Prostate gland (tissue), 2 donors: ENCODE data around the gene FUT2. TPM values are rescaled to one million over a fixed set of nuclear protein-coding genes. Genes with fewer than 3 reads are reported as not detected.

Experiments used
- DNase-seq: peaks from one replicate; pipeline ENCODE4 v3.0.0-alpha.2; 2019; ENCODE audit warnings: low spot score
- H3K27ac ChIP-seq, 2 donors: fragments of 200-600 bp; sonication (generic); 2 replicates each; pipeline ENCODE4 v1.5.1; 2017 to 2019
- H3K27me3 ChIP-seq: fragments of 200-600 bp; sonication (generic); replicated peaks from 2 replicates; pipeline ENCODE4 v1.5.1; 2019; ENCODE audit not compliant: insufficient read depth
- H3K36me3 ChIP-seq, 2 donors: fragments of 200-600 bp; sonication (generic); 1 replicate in 1 of 2; 2 replicates in 1 of 2; pipeline versions ENCODE4 v1.5.1 to v1.8.1; 2017 to 2019
- H3K4me1 ChIP-seq: fragments of 200-600 bp; sonication (generic); replicated peaks from 2 replicates; pipeline ENCODE4 v1.5.1; 2019
- H3K4me3 ChIP-seq, 2 donors: fragments of 200-600 bp; sonication (generic); 2 replicates each; pipeline ENCODE4 v1.5.1; 2017 to 2019
- H3K9me3 ChIP-seq: fragments of 200-600 bp; sonication (generic); 2 replicates; pipeline ENCODE4 v1.5.1; 2017
- POLR2A ChIP-seq: fragments of 450-650 bp; IDR thresholded peaks from one replicate; pipeline ENCODE4 v1.6.1; 2016; ENCODE audit warnings: antibody characterized with exemption, mild to moderate bottlenecking
- POLR2AphosphoS5 ChIP-seq: sonication (generic); formaldehyde crosslinking; IDR thresholded peaks from one replicate; pipeline ENCODE4 v1.6.1; 2017; ENCODE audit warnings: antibody characterized with exemption
- WGBS: methylation state at CpG from one replicate; pipeline ENCODE4 v1.1.5; 2018; 5-methylcytosine and 5-hydroxymethylcytosine counted together
- intact Hi-C: fragments of 100-400 bp; cut with DNase I; formaldehyde crosslinking; loops from one replicate; pipeline ENCODE4 v1.14.2; 2022
- total RNA-seq, 2 donors: library from RNA; depleted of rRNA; stranded (reverse); fragments of >200 nt; gene quantifications; one replicate each; pipeline ENCODE4 v1.1.0, GENCODE V29; 2016
- TF ChIP-seq, protein P1 (sequence below), 4 experiments: fragments of 200-600 bp in 2 of 4; fragments of 450-650 bp in 2 of 4; sonication (generic) in 2 of 4; IDR thresholded peaks; 1 replicate in 3 of 4; 2 replicates in 1 of 4; pipeline ENCODE4 v1.5.1; 2016 to 2019; ENCODE audit warnings: antibody characterized with exemption in 4 of 4, mild to moderate bottlenecking in 2 of 4, moderate library complexity in 2 of 4

FUT2 gene
- total RNA-seq, 2 donors from 2014 or later, result 1.4 to 2.7 TPM

DNA sequence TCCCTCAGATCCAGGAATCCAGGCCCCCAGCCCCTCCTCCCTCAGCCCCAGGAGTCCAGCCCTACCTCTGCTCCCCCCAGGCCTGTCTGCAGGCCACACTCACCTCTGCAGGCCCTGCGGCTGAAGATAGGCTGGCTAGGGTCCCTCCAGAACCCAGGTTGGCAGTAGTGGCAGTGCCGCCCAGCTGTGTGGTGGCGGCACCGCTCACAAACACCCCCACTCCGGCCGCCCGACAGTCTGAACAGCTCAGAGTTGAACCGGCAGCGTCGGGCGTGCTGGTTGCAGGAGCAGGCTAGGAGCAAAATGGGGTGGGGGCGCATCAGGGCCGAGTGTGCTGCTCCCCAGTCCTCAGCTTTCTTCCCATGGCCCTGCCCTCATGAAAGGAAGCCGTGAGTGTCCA lies 31.3 kb upstream of the FUT2 start:
- Histone ChIP-seq H3K9me3 (no peaks in the 10 kb centered on the region), H3K4me3 (no peak overlapping the region), H3K27me3 (no peaks in the 10 kb centered on the region), H3K4me1 (no peaks in the 10 kb centered on the region), H3K36me3 (no peaks in the 10 kb centered on the region), H3K27ac (no peak overlapping the region)
- TF ChIP-seq POLR2A (no peak), POLR2AphosphoS5 (no peak)
- TF ChIP-seq, protein P1, sequence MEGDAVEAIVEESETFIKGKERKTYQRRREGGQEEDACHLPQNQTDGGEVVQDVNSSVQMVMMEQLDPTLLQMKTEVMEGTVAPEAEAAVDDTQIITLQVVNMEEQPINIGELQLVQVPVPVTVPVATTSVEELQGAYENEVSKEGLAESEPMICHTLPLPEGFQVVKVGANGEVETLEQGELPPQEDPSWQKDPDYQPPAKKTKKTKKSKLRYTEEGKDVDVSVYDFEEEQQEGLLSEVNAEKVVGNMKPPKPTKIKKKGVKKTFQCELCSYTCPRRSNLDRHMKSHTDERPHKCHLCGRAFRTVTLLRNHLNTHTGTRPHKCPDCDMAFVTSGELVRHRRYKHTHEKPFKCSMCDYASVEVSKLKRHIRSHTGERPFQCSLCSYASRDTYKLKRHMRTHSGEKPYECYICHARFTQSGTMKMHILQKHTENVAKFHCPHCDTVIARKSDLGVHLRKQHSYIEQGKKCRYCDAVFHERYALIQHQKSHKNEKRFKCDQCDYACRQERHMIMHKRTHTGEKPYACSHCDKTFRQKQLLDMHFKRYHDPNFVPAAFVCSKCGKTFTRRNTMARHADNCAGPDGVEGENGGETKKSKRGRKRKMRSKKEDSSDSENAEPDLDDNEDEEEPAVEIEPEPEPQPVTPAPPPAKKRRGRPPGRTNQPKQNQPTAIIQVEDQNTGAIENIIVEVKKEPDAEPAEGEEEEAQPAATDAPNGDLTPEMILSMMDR (IDR thresholded peaks at IDR 0.05), result no peak
- intact Hi-C loops, result no loop called here
- DNase-seq, result no peak
- 82% methylated on average over 14 of the region's 14 CpGs for WGBS

DNA sequence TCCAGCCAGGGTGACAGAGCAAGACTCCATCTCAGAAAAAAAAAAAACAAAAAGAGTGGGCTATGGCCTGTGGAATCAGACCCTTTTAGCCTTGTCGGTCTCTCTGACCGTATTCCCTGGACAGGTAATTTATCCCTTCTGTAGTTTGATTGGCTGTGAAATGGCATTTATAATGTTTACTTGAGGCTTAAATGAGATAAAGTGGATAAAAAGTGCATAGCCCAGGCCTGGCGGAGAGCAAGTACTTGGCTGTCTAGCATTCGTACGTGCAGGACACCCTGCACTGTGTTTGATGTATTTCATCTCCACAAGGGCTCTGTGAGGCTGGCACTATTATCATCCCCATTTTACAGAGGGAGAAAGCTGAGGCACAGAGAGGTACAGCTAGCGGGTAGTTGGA lies 30.0 kb upstream of the FUT2 start:
- DNase-seq, result no peak
- H3K27ac ChIP-seq, result no peak overlapping the region
- intact Hi-C loops, result no loop called here
- TF ChIP-seq POLR2AphosphoS5 (no peak), POLR2A (no peak)
- TF ChIP-seq, protein P1 (IDR thresholded peaks at IDR 0.05), result no peak
- no peaks in the 10 kb centered on the region for H3K4me1 ChIP-seq
- H3K9me3 ChIP-seq, result no peaks in the 10 kb centered on the region
- no peak overlapping the region for H3K4me3 ChIP-seq
- H3K36me3 ChIP-seq, result no peaks in the 10 kb centered on the region
- 68% methylated on average over 6 of the region's 6 CpGs for WGBS
- H3K27me3 ChIP-seq, result no peaks in the 10 kb centered on the region

DNA sequence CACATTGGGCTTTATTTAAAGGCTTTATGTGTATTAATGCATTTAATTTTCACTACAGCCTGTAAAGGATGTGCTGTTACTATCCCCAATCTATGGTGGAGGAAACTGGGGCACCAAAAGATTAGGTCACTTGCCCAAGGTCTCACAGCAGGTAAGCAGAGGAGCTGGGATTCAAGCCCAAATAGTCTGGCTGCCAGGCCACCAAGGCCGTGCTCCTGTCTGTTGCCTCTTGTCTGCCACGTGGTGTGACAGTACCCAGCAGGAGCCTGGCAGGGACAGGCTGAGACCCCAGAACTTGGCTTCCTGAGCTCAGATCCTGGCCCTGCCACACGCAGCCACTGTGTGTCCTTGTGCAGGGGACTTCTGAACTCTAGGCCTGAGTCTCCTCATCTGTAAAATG lies 27.4 kb upstream of the FUT2 start:
- Histone ChIP-seq H3K27ac (no peak overlapping the region), H3K36me3 (no peaks in the 10 kb centered on the region), H3K4me1 (no peaks in the 10 kb centered on the region), H3K27me3 (no peaks in the 10 kb centered on the region), H3K4me3 (no peak overlapping the region), H3K9me3 (no peaks in the 10 kb centered on the region)
- TF ChIP-seq POLR2AphosphoS5 (no peak), POLR2A (no peak)
- TF ChIP-seq, protein P1 (IDR thresholded peaks at IDR 0.05), result no peak
- no peak for DNase-seq
- 74% methylated on average over 3 of the region's 3 CpGs for whole genome bisulfite sequencing
- intact Hi-C loops, result no loop called here

DNA sequence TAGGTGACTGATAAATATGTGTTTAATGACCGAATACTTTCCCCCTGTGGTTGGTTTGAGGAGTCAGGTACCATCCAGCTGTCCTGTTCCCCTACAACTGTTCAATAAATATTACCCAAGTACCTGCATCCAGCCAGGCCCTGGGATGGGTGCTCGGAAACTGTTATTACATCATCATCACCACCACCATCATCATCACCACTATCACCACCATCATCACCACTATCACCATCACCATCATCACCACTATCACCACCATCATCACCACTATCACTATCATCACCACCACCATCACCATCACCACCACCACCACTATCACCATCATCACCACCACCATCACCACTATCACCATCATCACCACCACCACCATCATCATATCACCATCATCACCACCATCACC lies 27.0 kb upstream of the FUT2 start:
- Histone ChIP-seq H3K27ac (no peak overlapping the region), H3K9me3 (no peaks in the 10 kb centered on the region), H3K36me3 (no peaks in the 10 kb centered on the region), H3K27me3 (no peaks in the 10 kb centered on the region), H3K4me3 (no peak overlapping the region), H3K4me1 (no peaks in the 10 kb centered on the region)
- TF ChIP-seq, protein P1 (IDR thresholded peaks at IDR 0.05), result no peak
- TF ChIP-seq POLR2A (no peak), POLR2AphosphoS5 (no peak)
- intact Hi-C loops, result no loop called here
- no peak for DNase-seq
- 96% methylated on average over 2 of the region's 2 CpGs for WGBS

DNA sequence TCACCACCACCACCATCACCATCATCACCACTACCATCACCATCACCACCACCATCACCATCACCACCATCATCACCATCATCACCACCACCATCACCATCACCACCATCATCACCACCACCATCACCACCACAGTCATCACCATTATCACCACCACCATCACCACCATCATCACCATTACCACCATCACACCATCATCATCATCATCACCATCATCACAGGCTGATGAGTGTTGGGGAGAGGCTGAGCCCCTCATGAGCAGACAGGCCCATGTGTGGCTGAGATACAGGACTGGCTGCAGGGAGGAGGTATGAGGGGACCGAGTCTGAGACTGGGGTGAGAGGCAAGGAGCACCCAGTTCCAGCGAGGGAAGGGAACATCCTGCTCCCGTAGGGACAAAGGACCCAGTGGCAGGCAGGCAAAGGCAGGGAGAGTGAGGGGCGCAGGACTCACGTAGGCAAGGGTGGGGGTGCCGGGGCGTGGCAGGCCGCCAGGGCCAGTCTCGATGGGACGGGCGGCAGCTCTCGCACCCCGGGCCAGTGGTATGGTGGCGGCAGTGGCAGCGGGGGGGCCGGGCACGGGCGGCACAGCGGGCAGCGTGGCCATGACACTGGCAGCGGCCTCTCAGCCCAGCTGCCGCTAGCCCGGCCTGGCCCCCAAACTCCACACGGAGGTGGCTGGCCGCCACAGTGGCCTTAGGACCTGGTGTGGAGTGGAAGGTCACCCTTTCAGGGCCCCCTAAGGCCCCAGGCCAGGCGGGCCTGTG lies 25.7 kb upstream of the FUT2 start:
- Histone ChIP-seq H3K36me3 (no peaks in the 10 kb centered on the region), H3K4me1 (no peaks in the 10 kb centered on the region), H3K4me3 (no peak overlapping the region), H3K27ac (no peak overlapping the region), H3K9me3 (no peaks in the 10 kb centered on the region), H3K27me3 (no peaks in the 10 kb centered on the region)
- TF ChIP-seq, protein P1 (IDR thresholded peaks at IDR 0.05), result no peak
- TF ChIP-seq POLR2A (no peak), POLR2AphosphoS5 (no peak)
- DNase-seq, result no peak
- intact Hi-C loops, result loop anchor here (10.0 kb wide), 1 partner anchor 65 kb away; no protein-coding TSS in a partner anchor
- 96% methylated on average over 26 of the region's 26 CpGs for WGBS
